HepG2 (cell line): ENCODE measurements around the gene HECTD3. TPM values are rescaled to one million over a fixed set of nuclear protein-coding genes. Genes with fewer than 3 reads are reported as not detected.

Experiments used
- GLI4 ChIP-seq: sonication (generic); formaldehyde crosslinking; IDR thresholded peaks from 2 replicates; pipeline ENCODE4 v1.5.1; 2020; ENCODE audit warnings: missing genetic modification reagents, mild to moderate bottlenecking, moderate library complexity, borderline replicate concordance
- NCOA2 ChIP-seq: sonication (generic); formaldehyde crosslinking; IDR thresholded peaks from 2 replicates; pipeline ENCODE4 v1.8.0; 2022; ENCODE audit warnings: inconsistent platforms
- SIX1 ChIP-seq: sonication (generic); formaldehyde crosslinking; IDR thresholded peaks from 2 replicates; pipeline ENCODE4 v1.4.0; 2020; ENCODE audit warnings: missing genetic modification reagents, borderline replicate concordance
- SRSF4 ChIP-seq: fragments of 200-400 bp; formaldehyde crosslinking; IDR thresholded peaks from one replicate; pipeline ENCODE4 v1.6.1; 2018; ENCODE audit warnings: mild to moderate bottlenecking, low read depth, low read length, moderate library complexity; ENCODE audit not compliant: poor library complexity, severe bottlenecking
- TRAFD1 ChIP-seq: sonication (generic); formaldehyde crosslinking; IDR thresholded peaks from 2 replicates; pipeline ENCODE4 v1.5.1; 2020; ENCODE audit warnings: missing genetic modification reagents, mild to moderate bottlenecking, borderline replicate concordance
- ZC3H13 ChIP-seq: sonication (generic); formaldehyde crosslinking; IDR thresholded peaks from 2 replicates; pipeline ENCODE4 v1.8.1; 2023; ENCODE audit warnings: mild to moderate bottlenecking, missing genetic modification reagents, moderate library complexity
- ZNF124 ChIP-seq: sonication (generic); formaldehyde crosslinking; IDR thresholded peaks from 2 replicates; pipeline ENCODE4 v1.4.0; 2020; ENCODE audit warnings: missing genetic modification reagents
- ZNF281 ChIP-seq: sonication (generic); formaldehyde crosslinking; IDR thresholded peaks from 2 replicates; pipeline ENCODE4 v1.4.0; 2020; ENCODE audit warnings: missing genetic modification reagents, borderline replicate concordance
- polyA plus RNA-seq, 8 experiments: library from polyadenylated mRNA; depleted of rRNA in 3 of 8; stranded (reverse) in 7 of 8; unstranded in 1 of 8; fragments of >200 nt; fragmentation: Illumina TruSeq in 4 of 8; extraction: Trizol in 4 of 8; gene quantifications; 2 replicates each; pipeline versions ENCODE4 v1.2.1 to v1.2.3, GENCODE V29; 2011 to 2016; ENCODE audit warnings: low read depth in 4 of 8, missing spikeins in 1 of 8, mixed read lengths in 1 of 8; ENCODE audit not compliant: insufficient read depth in 1 of 8
- total RNA-seq, 5 experiments: library from RNA; depleted of rRNA; stranded (reverse); fragments of >200 nt; fragmentation: Illumina TruSeq; extraction: Trizol; gene quantifications; 2 replicates each; pipeline ENCODE4 v1.2.3, GENCODE V29; 2016; ENCODE audit warnings: low read depth in 1 of 5
- TF ChIP-seq, protein P1 (sequence below): IDR thresholded peaks from 2 replicates; pipeline ENCODE4 v1.6.1; 2016
- TF ChIP-seq, protein P2 (sequence below): sonication (generic); formaldehyde crosslinking; IDR thresholded peaks from 2 replicates; pipeline ENCODE4 v1.5.1; 2020; ENCODE audit warnings: mild to moderate bottlenecking, missing genetic modification reagents, moderate library complexity

Gene HECTD3
- total and polyA plus RNA-seq, 2 of the 13 experiments (the other 11 are each of a cell fraction or from before 2014, with no cell fraction given): 18.6 to 24.5 TPM

DNA sequence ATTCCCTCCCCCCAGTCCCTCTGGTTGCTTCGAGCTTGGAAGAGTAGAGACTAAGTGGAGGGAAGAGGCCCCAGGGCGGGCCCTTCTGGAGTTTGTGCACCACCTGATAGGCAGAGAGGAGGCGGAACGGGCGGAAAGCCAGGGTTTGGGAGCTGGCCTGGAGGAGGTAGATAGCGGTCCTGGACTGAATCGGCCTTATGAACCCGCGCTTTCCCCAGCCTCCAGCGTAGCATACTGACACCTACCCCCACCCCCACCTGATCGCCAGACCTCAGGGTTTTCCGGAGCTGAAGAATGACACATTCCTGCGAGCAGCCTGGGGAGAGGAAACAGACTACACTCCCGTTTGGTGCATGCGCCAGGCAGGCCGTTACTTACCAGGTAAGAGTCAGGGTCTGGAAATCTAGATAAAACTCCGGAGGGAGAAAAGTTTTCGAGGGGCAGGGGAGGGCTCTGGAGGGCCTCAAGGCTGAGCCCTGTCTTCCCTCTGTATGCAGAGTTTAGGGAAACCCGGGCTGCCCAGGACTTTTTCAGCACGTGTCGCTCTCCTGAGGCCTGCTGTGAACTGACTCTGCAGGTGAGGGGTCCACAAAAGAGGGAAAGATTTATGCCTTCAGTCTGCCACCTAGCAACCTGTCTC is 1.6 kb upstream of the HECTD3 start (continued):
- TF ChIP-seq ZNF281 (peak; percentile 63; the same call in 1 of the 2 replicates), GLI4 (no peak), ZNF124 (CRISPR knock-in tag) (no peak), SIX1 (CRISPR knock-in tag) (no peak), ZC3H13 (CRISPR knock-in tag) (no peak), NCOA2 (CRISPR knock-in tag) (no peak), SRSF4 (no peak), TRAFD1 (CRISPR knock-in tag) (no peak)
- TF ChIP-seq, protein P1, sequence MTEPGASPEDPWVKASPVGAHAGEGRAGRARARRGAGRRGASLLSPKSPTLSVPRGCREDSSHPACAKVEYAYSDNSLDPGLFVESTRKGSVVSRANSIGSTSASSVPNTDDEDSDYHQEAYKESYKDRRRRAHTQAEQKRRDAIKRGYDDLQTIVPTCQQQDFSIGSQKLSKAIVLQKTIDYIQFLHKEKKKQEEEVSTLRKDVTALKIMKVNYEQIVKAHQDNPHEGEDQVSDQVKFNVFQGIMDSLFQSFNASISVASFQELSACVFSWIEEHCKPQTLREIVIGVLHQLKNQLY (CRISPR knock-in tag): no peak
- TF ChIP-seq, protein P2, sequence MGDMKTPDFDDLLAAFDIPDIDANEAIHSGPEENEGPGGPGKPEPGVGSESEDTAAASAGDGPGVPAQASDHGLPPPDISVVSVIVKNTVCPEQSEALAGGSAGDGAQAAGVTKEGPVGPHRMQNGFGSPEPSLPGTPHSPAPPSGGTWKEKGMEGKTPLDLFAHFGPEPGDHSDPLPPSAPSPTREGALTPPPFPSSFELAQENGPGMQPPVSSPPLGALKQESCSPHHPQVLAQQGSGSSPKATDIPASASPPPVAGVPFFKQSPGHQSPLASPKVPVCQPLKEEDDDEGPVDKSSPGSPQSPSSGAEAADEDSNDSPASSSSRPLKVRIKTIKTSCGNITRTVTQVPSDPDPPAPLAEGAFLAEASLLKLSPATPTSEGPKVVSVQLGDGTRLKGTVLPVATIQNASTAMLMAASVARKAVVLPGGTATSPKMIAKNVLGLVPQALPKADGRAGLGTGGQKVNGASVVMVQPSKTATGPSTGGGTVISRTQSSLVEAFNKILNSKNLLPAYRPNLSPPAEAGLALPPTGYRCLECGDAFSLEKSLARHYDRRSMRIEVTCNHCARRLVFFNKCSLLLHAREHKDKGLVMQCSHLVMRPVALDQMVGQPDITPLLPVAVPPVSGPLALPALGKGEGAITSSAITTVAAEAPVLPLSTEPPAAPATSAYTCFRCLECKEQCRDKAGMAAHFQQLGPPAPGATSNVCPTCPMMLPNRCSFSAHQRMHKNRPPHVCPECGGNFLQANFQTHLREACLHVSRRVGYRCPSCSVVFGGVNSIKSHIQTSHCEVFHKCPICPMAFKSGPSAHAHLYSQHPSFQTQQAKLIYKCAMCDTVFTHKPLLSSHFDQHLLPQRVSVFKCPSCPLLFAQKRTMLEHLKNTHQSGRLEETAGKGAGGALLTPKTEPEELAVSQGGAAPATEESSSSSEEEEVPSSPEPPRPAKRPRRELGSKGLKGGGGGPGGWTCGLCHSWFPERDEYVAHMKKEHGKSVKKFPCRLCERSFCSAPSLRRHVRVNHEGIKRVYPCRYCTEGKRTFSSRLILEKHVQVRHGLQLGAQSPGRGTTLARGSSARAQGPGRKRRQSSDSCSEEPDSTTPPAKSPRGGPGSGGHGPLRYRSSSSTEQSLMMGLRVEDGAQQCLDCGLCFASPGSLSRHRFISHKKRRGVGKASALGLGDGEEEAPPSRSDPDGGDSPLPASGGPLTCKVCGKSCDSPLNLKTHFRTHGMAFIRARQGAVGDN (CRISPR knock-in tag): peak; percentile 78
